Stimulated activated CD4-positive, alpha-beta T cell treated with anti-CD3 and anti-CD28 coated beads, Interleukin-1b, Interleukin-23, amount 100 ng/mL, for 4 hours (primary cell): ENCODE data around the gene PTPRN2.

Source experiments
- DNase-seq, 2 donors: peaks; one replicate each; pipeline ENCODE4 v3.0.0-alpha.2; 2020; ENCODE audit warnings: low read depth in 2 of 2

Gene PTPRN2

GRCh38 chr7:157682946-157683746 is 904.5 kb downstream of the PTPRN2 start:
- DNase-seq, result no peak

- no peak for DNase-seq
Measured at GRCh38 chr7:157682064-157682945, 905.3 kb downstream of the PTPRN2 start.

GRCh38 chr7:157679607-157680006 is 908.0 kb downstream of the PTPRN2 start:
- no peak for DNase-seq

GRCh38 chr7:157678501-157678900 is 909.1 kb downstream of the PTPRN2 start:
- no peak for DNase-seq

- no peak for DNase-seq
Measured at GRCh38 chr7:157676456-157677255, 911.0 kb downstream of the PTPRN2 start.

GRCh38 chr7:157676001-157676400 is 911.6 kb downstream of the PTPRN2 start:
- DNase-seq, result no peak

GRCh38 chr7:157675427-157675927 is 912.1 kb downstream of the PTPRN2 start:
- no peak for DNase-seq

GRCh38 chr7:157674715-157675426 is 912.8 kb downstream of the PTPRN2 start:
- DNase-seq, result no peak

GRCh38 chr7:157674027-157674714 is 913.5 kb downstream of the PTPRN2 start:
- no peak for DNase-seq

- no peak for DNase-seq
Measured at GRCh38 chr7:157673573-157673972, 914.0 kb downstream of the PTPRN2 start.

GRCh38 chr7:157671358-157672255 is 916.0 kb downstream of the PTPRN2 start:
- no peak for DNase-seq

- DNase-seq, result no peak
Measured at GRCh38 chr7:157670490-157671357, 916.9 kb downstream of the PTPRN2 start.

- no peak for DNase-seq
Measured at GRCh38 chr7:157669768-157670351, 917.8 kb downstream of the PTPRN2 start.

GRCh38 chr7:157668884-157669767 is 918.5 kb downstream of the PTPRN2 start:
- DNase-seq, result no peak

- no peak for DNase-seq
Measured at GRCh38 chr7:157668221-157668883, 919.3 kb downstream of the PTPRN2 start.

GRCh38 chr7:157667731-157668130 is 919.9 kb downstream of the PTPRN2 start:
- no peak for DNase-seq

GRCh38 chr7:157667261-157667660 is 920.4 kb downstream of the PTPRN2 start:
- DNase-seq, result no peak
